Neural cell (in vitro differentiated cells): Measurements from ENCODE around the gene TMEM132C.

Experiments used
- EP300 ChIP-seq: fragments of 450-650 bp; conservative IDR thresholded peaks from 2 replicates; pipeline ENCODE4 v1.6.1; 2014; ENCODE audit warnings: antibody characterized with exemption, mild to moderate bottlenecking, moderate library complexity; ENCODE audit not compliant: poor library complexity, severe bottlenecking
- EZH2 ChIP-seq: fragments of 200-600, 300-800 bp; shearing (Covaris generic), sonication (generic); IDR thresholded peaks from 2 replicates; pipeline ENCODE4 v1.6.1; 2014; ENCODE audit warnings: antibody characterized with exemption, low read length, borderline replicate concordance, mild to moderate bottlenecking; ENCODE audit not compliant: insufficient read depth, poor library complexity, severe bottlenecking
- MXI1 ChIP-seq: fragments of 450-650 bp; conservative IDR thresholded peaks from 2 replicates; pipeline ENCODE4 v1.6.1; 2014; ENCODE audit warnings: antibody characterized with exemption, mild to moderate bottlenecking; ENCODE audit not compliant: poor library complexity, severe bottlenecking
- POLR2AphosphoS5 ChIP-seq: IDR thresholded peaks from 2 replicates; pipeline ENCODE4 v1.6.1; 2012
- RAD21 ChIP-seq: fragments of 450-650 bp; conservative IDR thresholded peaks from 2 replicates; pipeline ENCODE4 v1.6.1; 2014; ENCODE audit warnings: antibody characterized with exemption, mild to moderate bottlenecking, moderate library complexity
- REST ChIP-seq: IDR thresholded peaks from 2 replicates; pipeline ENCODE4 v1.6.1; 2012; ENCODE audit warnings: borderline replicate concordance
- SMC3 ChIP-seq: fragments of 450-650 bp; conservative IDR thresholded peaks from 2 replicates; pipeline ENCODE4 v1.6.1; 2014; ENCODE audit warnings: antibody characterized with exemption, mild to moderate bottlenecking, moderate library complexity; ENCODE audit not compliant: poor library complexity
- TAF1 ChIP-seq: IDR thresholded peaks from 2 replicates; pipeline ENCODE4 v1.6.1; 2012; ENCODE audit warnings: low read depth
- TF ChIP-seq, protein P1 (sequence below): fragments of 450-650 bp; IDR thresholded peaks from 2 replicates; pipeline ENCODE4 v1.5.1; 2014; ENCODE audit warnings: antibody characterized with exemption, mild to moderate bottlenecking, moderate library complexity; ENCODE audit not compliant: poor library complexity, severe bottlenecking

- TF ChIP-seq EZH2 (no peak), RAD21 (no peak), TAF1 (no peak), REST (no peak), POLR2AphosphoS5 (no peak), MXI1 (no peak), EP300 (no peak), SMC3 (no peak)
- TF ChIP-seq, protein P1, sequence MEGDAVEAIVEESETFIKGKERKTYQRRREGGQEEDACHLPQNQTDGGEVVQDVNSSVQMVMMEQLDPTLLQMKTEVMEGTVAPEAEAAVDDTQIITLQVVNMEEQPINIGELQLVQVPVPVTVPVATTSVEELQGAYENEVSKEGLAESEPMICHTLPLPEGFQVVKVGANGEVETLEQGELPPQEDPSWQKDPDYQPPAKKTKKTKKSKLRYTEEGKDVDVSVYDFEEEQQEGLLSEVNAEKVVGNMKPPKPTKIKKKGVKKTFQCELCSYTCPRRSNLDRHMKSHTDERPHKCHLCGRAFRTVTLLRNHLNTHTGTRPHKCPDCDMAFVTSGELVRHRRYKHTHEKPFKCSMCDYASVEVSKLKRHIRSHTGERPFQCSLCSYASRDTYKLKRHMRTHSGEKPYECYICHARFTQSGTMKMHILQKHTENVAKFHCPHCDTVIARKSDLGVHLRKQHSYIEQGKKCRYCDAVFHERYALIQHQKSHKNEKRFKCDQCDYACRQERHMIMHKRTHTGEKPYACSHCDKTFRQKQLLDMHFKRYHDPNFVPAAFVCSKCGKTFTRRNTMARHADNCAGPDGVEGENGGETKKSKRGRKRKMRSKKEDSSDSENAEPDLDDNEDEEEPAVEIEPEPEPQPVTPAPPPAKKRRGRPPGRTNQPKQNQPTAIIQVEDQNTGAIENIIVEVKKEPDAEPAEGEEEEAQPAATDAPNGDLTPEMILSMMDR, result no peak
These were observed 344.8 kb downstream of the TMEM132C start for GRCh38 chr12:128611736-128612135.
